ENCODE data around the gene CDC42EP4. TPM values are rescaled to one million over a fixed set of nuclear protein-coding genes. Genes with fewer than 3 reads are reported as not detected.

Gene CDC42EP4
- total RNA-seq, 1 donor from 2014 or later: 124 TPM

DNA sequence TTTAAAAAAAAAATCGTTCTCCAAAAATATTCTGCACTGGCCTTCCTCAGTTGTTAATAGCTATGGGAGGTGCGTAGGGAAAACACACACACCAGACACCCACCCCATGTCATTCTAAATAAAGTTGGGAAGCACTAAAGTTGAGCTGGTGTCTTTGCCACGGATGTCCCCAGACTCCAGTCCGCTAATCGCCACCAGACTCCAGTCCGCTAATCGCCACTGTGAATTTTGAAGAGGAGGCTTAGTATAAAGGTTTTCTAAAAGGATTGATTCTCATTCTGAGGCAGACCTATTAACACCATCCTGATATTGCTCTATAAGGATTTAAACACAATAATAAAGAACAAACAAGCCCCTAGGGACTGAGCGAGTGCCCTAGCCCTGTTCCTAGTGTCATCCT lies 27.4 kb downstream of the CDC42EP4 start:
- Mint-ChIP-seq H3K4me3 (ENCODE audit: unreplicated experiment) (no peak overlapping the region), H3K9me3 (ENCODE audit: unreplicated experiment) (peaks cover 17% of the 10 kb centered on the region), H3K36me3 (ENCODE audit: unreplicated experiment) (no peaks in the 10 kb centered on the region), H3K4me1 (ENCODE audit: low read depth, unreplicated experiment) (peaks cover 46% of the 10 kb centered on the region), H3K27me3 (ENCODE audit: unreplicated experiment) (peaks cover 16% of the 10 kb centered on the region), H3K27ac (ENCODE audit: unreplicated experiment) (peak overlapping the region; percentile 68)
- no peak for DNase-seq
- TF ChIP-seq, protein P1, sequence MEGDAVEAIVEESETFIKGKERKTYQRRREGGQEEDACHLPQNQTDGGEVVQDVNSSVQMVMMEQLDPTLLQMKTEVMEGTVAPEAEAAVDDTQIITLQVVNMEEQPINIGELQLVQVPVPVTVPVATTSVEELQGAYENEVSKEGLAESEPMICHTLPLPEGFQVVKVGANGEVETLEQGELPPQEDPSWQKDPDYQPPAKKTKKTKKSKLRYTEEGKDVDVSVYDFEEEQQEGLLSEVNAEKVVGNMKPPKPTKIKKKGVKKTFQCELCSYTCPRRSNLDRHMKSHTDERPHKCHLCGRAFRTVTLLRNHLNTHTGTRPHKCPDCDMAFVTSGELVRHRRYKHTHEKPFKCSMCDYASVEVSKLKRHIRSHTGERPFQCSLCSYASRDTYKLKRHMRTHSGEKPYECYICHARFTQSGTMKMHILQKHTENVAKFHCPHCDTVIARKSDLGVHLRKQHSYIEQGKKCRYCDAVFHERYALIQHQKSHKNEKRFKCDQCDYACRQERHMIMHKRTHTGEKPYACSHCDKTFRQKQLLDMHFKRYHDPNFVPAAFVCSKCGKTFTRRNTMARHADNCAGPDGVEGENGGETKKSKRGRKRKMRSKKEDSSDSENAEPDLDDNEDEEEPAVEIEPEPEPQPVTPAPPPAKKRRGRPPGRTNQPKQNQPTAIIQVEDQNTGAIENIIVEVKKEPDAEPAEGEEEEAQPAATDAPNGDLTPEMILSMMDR (IDR thresholded peaks at IDR 0.05; ENCODE audit: partially characterized antibody, unreplicated experiment): no peak

- peaks cover 48% of the 10 kb centered on the region for H3K4me1 Mint-ChIP-seq (ENCODE audit: low read depth, unreplicated experiment)
- peaks cover 17% of the 10 kb centered on the region for H3K9me3 Mint-ChIP-seq (ENCODE audit: unreplicated experiment)
- H3K27me3 Mint-ChIP-seq (ENCODE audit: unreplicated experiment): peaks cover 16% of the 10 kb centered on the region
These were observed 27.9 kb downstream of the CDC42EP4 start for GRCh38 chr17:73283841-73284282.

DNA sequence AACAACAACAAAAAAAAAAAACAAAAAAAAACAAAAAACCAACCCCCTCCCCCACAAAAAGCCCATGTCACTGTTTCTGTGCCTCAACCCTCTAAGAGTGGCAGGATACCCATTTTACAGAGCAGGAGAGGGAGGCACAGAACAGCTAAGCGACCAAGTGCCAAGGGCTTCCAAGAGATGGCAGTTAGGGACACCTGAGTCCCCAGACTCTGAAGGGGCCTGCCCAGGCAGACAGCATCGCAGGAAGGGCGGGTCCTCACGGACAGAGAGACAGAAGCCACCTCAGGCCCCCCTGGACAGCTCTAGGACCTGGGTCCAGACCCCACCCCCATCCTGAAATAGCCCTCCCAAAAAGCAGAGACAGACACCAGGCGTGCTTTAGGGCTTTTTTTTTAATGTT lies 28.6 kb downstream of the CDC42EP4 start:
- Mint-ChIP-seq H3K4me1 (ENCODE audit: low read depth, unreplicated experiment) (peaks cover 50% of the 10 kb centered on the region), H3K27me3 (ENCODE audit: unreplicated experiment) (peaks cover 12% of the 10 kb centered on the region), H3K36me3 (ENCODE audit: unreplicated experiment) (no peaks in the 10 kb centered on the region), H3K4me3 (ENCODE audit: unreplicated experiment) (no peak overlapping the region), H3K9me3 (ENCODE audit: unreplicated experiment) (peaks cover 17% of the 10 kb centered on the region), H3K27ac (ENCODE audit: unreplicated experiment) (no peak overlapping the region)
- TF ChIP-seq, protein P1 (IDR thresholded peaks at IDR 0.05; ENCODE audit: partially characterized antibody, unreplicated experiment): no peak
- DNase-seq: no peak

More at GRCh38 chr17:73283841-73284282, 27.9 kb downstream of the CDC42EP4 start:
- DNase-seq: peak; percentile 74
- Mint-ChIP-seq H3K27ac (ENCODE audit: unreplicated experiment) (peak overlapping the region; percentile 77), H3K4me3 (ENCODE audit: unreplicated experiment) (peak overlapping the region; percentile 75), H3K36me3 (ENCODE audit: unreplicated experiment) (no peaks in the 10 kb centered on the region)
- TF ChIP-seq, protein P1 (IDR thresholded peaks at IDR 0.05; ENCODE audit: partially characterized antibody, unreplicated experiment): no peak

GRCh38 chr17:73282629-73283028 lies 29.2 kb downstream of the CDC42EP4 start:
- Mint-ChIP-seq H3K27ac (ENCODE audit: unreplicated experiment) (no peak overlapping the region), H3K4me3 (ENCODE audit: unreplicated experiment) (no peak overlapping the region), H3K9me3 (ENCODE audit: unreplicated experiment) (peaks cover 19% of the 10 kb centered on the region), H3K4me1 (ENCODE audit: low read depth, unreplicated experiment) (peaks cover 46% of the 10 kb centered on the region), H3K27me3 (ENCODE audit: unreplicated experiment) (peaks cover 8% of the 10 kb centered on the region), H3K36me3 (ENCODE audit: unreplicated experiment) (no peaks in the 10 kb centered on the region)
- DNase-seq: no peak
- TF ChIP-seq, protein P1 (IDR thresholded peaks at IDR 0.05; ENCODE audit: partially characterized antibody, unreplicated experiment): no peak

- DNase-seq: no peak
- Mint-ChIP-seq H3K27me3 (ENCODE audit: unreplicated experiment) (peaks cover 8% of the 10 kb centered on the region), H3K9me3 (ENCODE audit: unreplicated experiment) (peaks cover 19% of the 10 kb centered on the region), H3K27ac (ENCODE audit: unreplicated experiment) (peak overlapping the region; percentile 8), H3K4me3 (ENCODE audit: unreplicated experiment) (no peak overlapping the region), H3K36me3 (ENCODE audit: unreplicated experiment) (no peaks in the 10 kb centered on the region), H3K4me1 (ENCODE audit: low read depth, unreplicated experiment) (peaks cover 42% of the 10 kb centered on the region)
- TF ChIP-seq, protein P1 (IDR thresholded peaks at IDR 0.05; ENCODE audit: partially characterized antibody, unreplicated experiment): no peak
These were observed 29.9 kb downstream of the CDC42EP4 start for GRCh38 chr17:73281928-73282327.
